Forelimb muscle (tissue), 1 donor: Measurements from ENCODE around the gene IL20RB. TPM values are rescaled to one million over a fixed set of nuclear protein-coding genes. Genes with fewer than 3 reads are reported as not detected.

ENCODE experiments used
- DNase-seq: peaks from one replicate; pipeline ENCODE4 v3.0.0-alpha.2; 2013; ENCODE audit warnings: low read depth
- polyA plus RNA-seq: library from polyadenylated mRNA; unstranded; fragments of 120-200 nt; gene quantifications from one replicate; pipeline ENCODE4 v1.2.1, GENCODE V29; 2013; ENCODE audit not compliant: insufficient read length

The IL20RB gene, protein sequence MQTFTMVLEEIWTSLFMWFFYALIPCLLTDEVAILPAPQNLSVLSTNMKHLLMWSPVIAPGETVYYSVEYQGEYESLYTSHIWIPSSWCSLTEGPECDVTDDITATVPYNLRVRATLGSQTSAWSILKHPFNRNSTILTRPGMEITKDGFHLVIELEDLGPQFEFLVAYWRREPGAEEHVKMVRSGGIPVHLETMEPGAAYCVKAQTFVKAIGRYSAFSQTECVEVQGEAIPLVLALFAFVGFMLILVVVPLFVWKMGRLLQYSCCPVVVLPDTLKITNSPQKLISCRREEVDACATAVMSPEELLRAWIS
- polyA plus RNA-seq: 1.3 TPM

DNA sequence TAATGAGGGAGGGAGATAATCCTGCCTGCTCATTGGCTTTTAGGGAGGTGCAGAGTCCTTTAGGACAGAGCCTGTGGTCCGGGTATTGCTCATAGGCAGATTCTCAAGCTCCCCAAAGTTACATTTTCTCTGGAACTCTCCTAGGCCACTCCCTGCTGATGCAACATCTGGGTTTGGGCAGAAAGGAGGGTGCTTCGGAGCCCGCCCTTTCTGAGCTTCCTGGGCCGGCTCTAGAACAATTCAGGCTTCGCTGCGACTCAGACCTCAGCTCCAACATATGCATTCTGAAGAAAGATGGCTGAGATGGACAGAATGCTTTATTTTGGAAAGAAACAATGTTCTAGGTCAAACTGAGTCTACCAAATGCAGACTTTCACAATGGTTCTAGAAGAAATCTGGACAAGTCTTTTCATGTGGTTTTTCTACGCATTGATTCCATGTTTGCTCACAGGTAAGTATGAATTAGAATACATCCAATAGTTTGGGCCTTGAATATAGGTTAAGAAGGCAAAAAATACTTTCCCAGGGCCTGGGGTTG lies at the start of gene IL20RB:
Gene IL20RB (plus strand): TSS at position 233 of the 538 bp plus-strand sequence. CDS start 131 bp downstream, at position 364.
- no peak for DNase-seq

DNA sequence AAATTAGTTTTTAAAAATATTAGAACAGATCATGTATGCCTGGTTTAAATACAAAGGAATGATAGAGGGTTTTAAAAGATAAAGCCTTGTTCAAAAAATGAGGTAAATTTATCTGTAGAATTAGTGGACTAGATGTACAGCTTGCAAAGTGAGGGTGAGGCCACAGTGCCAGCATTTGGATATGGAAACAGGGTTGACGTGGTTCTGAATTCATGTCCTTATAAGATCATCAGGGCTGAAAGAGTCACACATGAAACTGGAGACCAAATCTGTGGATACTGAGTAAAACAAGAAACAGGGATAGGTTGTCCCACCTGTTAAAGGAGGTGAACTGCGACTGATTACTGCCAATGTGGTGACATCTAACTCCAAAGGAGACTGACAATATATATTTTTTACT lies 49.5 kb upstream of the IL20RB start:
- DNase-seq: no peak

DNA sequence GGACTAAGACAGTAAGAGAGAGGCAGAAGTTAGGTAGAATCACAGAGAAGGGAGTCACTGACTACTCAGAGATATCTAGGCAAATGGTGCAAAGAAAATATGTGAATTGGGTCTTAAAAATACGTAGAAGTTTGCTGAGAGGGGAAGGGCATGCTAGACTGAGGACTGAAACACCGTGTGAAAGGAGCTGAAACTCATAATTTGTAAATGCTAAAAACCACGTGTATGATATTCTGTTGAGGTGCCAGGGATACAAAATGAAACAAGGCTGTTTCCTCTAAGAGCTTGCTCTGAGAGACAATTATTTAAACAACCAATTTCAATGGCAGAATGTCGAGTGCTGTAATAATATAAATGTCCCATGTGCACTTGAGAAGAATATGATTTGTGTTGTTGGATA lies 48.6 kb upstream of the IL20RB start:
- no peak for DNase-seq

DNA sequence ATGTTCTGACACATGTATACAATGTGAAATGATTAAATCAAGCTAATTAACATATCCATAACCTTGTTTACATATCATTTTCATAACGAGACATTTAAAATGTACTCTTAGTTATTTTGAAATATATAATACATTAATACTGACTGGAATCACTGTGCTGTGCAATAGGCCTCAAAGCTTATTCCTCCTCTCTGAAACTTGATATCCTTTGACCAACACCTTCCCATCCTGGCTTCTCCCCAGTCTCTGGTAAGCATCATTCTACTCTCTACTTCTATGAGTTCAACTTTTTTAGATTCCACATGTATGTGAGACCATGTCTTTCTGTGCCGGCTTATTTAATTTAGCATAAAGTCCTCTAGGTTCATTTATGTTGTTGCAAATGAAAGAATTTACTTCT lies 47.1 kb upstream of the IL20RB start:
- DNase-seq: no peak

DNA sequence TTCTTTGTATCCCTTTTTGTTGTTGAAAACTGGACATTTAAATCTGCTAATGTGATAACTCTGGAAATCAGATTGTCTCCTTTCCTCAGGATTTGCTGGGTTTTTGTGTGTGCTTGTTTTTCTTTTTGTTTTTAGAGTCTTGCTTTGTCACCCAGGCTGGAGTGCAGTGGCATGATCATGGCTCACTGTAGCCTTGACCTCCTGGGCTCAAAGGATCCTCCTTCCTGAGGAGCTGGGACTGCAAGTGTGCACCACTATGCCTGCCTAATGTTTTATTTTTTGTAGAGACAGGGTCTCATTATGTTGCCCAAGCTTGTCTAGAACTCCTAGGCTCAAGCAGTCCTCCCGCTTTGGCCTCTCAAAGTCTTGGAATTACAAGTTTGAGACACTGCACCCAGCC lies 44.6 kb upstream of the IL20RB start:
- no peak for DNase-seq

DNA sequence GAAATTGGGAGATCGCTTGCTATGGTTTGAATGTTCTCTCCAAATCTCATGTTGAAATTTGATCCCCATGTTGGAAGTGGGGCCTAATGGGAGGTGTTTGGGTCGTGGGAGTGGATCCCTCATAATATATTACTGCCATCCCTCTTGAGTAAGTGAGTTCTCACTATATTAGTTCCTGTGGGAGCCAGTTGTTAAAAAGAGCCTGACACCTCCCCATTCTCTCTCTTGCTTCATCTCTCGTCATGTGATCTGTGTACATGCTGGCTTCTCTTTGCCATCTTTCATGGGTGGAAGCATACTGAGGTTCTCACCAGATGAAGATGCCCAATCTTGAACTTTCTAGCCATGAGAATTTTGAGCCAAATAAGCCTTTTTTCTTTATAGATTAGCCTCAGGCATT lies 43.0 kb upstream of the IL20RB start:
- DNase-seq: no peak

DNA sequence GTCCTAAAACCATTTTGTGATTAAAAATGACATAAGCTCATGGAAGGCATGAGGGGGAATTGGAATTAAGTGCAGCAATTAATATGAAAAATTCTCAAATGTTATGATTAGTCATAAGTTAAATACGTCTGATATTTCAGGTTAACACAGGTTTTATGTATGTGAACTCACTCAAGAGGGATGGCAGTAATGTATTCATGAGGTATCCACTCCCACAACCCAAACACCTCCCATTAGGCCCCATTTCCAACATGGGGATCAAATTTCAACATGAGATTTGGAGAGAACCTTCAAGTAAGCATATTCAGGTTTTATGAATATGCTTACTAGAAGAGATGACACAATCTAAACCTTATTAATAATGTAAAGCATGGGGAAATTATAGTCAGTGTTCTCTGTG lies 41.6 kb upstream of the IL20RB start:
- DNase-seq: no peak

DNA sequence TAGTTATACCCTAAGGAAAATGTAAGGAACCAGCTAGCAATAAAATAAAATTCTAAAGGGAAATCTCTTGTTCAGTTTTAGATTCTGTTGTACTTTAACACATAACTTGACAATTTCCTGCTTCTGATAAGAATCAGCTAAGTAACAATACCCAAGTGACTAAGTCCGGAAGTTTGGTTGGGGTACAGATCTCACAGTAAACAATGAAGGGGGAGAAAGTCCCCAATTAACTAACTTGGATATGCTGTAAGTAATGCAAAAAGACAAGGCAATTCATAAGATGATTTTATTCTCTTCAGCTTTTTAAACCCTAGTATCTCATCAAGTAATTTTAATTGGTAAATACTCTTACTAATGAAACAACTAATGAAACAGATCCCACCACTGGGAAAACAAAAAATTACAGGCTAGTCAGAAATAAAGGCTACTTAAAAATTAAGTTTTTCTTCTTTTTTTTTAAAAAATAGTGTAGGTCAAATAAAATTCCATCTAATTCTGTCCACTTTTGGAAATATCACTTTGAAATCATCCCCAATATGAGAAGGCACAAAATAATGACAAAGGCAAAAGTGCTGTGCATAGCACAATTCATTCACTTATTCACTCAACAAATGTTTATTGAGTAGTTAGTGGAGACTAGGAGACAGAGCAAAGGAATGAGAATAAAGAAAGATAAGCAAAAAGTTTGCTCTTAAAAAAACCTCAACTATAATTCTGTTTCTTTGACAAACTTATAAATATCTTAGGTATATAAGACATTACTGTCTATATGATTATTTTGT lies 37.8 kb upstream of the IL20RB start:
- DNase-seq: no peak

DNA sequence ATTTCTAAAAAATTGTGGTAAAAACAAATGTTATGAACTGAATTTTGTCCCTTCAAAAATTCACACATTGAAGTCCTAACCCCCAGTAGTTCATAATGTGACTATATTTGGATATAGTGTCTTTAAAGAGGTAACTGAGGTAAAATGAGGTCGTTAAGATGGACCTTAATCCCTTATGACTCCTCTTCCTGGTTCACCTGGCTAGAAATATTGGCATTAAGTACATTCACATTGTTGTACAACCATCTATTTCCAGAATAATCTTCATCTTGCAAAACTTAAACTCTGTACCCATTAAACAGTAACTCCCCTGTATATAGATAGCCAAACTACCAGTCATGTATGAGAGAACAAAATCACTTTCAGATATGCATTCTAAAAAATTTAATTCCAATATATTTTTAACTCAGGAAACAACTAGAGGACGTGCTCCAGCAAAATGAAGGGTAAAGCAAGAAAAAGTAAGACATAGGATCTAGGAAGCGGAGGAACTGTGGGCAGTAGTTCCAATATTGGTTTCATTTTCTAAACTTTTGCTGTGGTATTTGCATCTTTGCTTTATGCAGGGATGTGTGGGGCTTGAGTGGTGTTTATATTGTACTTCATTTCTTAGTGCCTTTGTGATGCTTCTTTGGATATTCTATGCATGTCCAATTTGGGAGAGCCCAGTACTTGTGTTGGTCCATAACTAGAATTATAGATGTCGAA lies 36.7 kb upstream of the IL20RB start:
- DNase-seq: no peak

DNA sequence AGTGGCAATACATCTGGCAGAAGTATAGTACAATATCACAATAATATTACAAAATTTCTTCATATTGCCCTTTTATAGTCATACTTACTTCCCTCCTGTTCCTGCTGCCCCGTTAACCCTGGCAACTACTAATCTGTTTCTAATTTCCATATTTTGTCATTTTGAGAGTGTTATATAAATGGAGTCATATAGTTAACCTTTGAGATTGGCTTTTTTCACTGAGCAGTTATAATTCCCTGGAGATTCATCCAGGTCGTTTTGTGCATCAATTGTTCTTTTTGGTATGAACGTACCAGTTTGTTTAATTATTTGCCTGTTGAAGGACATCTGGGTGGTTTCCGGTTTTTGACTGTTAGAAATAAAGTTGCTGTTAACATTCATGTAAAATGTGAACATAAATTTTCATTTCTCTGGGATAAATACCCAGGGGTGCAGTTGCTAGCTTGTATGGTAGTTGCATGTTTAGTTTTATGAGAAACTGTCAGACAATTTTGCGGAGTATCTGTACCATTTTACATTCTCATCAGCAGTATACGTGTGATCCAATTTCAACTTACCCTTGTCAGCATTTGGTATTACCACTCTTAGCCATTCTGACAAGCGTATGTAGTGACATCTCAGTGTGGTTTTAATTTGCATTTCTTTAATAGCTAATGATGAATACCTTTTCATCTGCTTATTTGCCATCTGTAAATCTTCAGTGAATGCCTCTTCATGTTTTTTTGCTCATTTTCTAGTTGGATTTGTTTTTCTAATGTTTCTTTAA lies 32.2 kb upstream of the IL20RB start:
- DNase-seq: no peak

DNA sequence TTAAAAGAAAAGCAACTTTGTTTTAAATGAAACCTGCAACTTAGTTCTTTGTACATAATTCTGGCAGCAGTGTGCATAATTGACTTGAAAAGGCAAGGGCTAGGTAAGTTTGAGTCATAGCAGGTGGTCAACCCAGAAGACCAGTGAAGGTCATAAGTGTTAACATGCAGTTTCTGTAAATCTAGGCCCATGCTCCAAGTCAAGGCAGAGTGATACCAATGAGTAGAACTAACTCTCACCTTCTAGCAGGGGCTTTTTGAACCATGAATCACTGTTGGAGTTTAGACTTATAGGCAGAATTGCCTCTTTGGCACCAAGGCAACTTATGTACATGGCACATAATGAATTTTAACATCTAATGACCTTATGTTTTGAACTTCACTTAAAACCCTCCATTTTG lies 29.5 kb upstream of the IL20RB start:
- no peak for DNase-seq

DNA sequence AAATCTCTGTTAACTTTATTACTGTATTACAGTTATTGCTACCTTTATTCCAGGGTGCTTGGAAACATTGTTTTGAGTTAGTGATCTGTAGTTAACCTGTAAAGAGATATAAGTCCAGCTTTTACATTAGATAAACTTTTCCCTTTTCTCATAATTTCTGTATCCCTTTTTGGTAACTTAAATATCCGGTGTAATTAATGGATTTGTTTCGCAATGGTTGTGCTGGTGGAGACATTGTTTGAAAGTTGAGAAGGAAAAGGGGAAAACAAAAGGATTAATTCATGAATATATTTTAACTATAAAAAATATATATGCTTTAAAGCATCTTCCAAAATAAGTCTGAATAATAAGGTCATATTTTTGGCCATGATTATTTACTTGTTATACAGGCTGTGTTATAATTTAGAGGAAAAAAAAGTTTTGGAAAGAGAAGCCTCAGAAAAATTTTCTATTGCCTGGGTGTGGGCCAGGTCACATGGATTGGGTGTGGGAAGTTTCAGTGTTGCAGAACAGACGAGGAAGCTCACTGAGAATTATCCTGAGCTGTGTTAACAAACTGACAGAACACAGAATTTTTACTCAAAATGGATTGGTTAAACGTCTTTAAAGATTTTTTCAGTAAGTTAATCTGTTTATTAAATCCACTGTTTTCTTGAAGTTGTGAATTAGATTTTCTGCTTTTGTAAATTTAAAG lies 27.7 kb upstream of the IL20RB start:
- peak; percentile 36 for DNase-seq

DNA sequence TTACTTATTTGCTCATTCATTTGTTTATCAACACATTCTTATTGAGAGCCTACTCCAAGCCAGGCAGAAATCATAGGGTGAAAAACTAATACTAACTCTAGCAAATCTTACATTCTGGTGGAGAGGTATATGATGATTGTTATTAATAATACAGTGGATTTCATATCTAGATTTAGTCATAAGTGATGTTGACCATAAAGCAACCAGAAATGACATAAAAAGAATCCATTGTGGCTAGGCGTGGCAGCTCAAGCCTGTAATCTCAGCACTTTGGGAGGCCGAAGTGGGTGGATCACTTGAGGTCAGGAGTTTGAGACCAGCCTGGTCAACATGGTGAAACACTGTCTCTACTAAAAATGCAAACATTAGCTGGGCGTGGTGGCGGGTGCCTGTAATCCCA lies 26.2 kb upstream of the IL20RB start:
- DNase-seq: no peak

DNA sequence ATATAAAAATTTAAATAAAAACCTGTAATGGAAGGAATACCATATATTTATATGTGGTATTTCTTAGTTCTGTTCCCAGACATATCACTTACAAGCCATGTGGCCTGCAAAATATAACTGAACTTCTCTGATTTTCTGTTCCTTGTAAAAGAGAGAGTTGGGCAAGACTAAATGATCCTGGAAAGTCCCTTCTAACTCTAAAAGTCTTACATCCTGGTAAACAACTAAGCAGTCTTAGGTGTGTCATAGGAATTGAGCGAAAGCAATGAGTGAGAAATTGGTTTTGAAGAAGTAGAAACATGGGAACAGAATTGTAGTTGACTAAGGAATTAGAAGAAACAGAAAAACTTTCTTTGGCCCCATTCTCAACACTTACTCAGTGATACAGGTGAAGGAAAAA lies 25.3 kb upstream of the IL20RB start:
- DNase-seq: no peak

DNA sequence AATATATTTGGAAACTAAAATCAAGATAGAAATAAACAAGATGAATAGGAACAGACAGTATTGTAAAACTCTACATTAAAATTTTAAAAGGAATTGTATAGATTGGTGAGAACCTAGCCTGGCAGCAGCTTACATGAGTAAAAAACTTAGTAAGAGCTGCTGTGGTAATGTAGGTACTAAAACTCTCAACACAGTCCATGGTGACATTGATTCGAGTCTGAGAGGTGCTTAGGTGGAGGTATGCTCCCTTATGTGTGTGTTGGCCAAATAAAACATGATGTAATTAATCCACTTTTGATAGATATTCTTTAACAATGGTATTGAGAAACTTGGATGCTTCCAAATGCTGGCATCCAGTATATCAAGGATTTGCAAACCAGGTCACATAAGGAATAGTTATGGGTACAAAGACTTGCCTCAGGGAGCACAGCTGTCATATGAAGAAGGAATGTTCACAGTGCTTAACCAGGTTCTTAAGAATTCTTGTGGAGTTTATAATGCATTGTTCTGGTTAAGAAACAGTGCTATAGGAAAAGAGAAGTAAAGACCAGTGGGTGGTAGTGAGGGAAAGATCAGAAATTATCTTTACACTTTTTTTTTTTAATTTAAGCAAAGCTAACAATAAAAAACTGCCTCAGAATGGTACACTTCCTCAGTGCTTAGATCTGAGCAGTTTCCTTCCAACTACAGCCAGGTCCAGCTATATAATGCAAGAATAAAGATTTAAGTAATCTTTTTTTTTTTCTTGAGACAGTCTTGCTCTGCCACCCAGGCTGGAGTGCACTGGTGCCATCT lies 24.6 kb upstream of the IL20RB start:
- DNase-seq: no peak

DNA sequence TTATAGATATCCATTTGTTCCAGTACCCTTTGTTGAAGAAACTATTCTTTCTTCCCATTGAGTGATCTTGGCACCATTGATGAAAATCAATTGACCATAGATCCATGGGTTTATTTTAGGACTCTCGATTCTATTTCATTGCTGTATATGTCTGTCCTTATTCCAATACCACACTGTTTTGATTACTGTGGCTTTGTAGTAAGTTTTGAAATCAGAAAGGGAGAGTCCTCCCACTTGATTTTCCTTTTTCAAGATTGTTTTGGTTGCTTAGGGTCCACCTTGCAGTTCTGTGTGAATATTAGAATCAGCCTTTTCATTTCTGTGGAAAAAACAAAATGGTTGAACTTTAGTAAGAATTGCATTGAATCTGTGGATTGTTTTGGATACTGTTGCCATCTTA lies 20.6 kb upstream of the IL20RB start:
- no peak for DNase-seq

DNA sequence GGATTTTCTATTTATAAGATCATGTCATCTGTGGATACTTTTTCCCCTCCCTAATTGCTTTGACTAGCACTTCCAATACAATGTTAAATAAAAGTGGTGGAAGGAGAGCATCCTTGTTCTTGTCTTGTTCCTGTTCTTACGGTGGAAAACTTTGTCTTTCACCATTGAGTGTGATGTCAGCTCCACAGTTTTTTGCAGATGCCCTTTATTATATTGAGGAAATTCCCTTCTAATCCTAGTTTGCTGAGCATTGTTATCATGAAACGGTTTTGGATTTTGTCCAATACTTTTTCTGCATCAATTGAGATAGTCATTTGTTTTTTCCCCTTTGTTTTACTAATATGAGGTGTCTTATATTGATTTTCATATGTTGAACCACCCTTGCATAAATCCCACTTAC lies 19.9 kb upstream of the IL20RB start:
- DNase-seq: no peak

DNA sequence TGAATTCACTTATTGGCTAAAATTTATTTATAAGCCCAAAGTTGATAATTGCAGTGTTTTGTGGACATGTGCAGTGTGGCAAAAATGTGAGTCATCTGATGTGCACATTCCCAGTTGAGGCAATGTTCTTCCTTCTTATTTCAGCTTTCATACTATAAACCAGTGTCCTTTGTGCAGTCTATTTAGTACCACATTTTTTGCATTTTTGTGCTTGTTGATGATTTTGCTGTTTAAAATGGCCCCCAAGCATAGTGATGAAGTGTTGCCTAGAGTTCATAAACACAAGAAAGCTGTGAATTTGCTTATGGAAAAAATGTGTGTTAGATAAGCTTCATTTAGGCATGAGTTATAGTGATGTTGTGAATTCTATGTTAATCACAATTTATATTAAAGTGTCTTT lies 19.4 kb upstream of the IL20RB start:
- DNase-seq: no peak

DNA sequence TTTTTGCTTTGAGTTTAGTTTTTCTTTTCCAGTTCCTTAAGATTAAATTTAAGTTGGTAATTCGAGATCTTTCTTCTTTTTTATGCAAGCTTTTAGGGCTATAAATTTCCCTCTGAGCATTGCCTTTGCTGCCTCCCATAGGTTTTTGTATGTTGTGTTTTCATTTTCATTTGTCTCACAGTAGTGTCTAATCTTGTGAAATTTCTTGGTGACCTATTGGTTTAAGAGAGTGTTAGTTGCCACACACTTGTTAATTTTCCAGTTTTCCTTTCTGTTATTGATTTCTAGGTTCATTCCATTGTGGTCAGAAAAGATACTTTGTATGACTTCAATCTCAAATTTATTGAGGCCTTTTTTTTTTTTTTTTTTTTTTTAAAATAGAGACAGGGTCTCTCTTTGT lies 18.3 kb upstream of the IL20RB start:
- no peak for DNase-seq

DNA sequence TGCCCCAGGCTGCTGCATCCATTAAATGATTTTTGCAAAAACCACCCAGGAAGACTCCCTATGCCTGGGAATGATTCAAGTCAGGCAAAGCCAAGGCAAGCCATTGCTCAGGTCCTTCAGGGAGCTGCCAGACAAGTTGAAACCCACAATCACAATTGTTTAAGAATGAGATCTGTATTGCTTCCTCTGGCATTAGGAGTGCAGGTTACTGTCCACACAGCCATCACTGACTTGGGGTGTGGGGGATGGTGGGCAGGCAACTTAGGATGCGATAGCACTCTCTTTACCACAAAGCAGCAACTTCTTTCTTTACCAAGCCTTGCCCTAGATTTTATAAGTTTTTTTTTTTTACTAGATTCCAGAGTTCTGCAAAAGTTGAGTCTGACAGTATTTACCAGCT lies 15.0 kb upstream of the IL20RB start:
- no peak for DNase-seq
